ENCODE data around the gene NEURL1B. TPM values are rescaled to one million over a fixed set of nuclear protein-coding genes. Genes with fewer than 3 reads are reported as not detected.

The NEURL1B gene
- total RNA-seq, 2 donors from 2014 or later = 61.6 to 99.9 TPM

DNA sequence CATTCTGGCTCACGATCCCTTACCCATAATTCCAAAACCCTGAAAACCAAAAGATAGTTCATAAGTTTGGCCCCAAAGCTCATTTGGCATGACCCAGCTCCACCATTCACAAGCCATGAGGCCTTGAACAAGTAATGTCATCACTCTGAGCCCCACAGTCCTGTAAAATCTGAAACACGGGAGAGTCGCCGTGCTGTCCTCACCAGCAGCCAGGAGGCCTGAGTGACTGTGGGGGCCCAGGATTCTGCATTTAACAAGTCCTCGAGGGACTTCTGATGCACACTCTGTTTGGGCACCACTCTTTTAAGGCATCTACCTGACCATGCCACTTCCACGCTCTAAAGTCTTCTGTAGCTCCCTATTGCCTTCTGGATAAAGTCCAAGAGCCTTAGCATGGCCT is 89.2 kb downstream of the NEURL1B start:
- no peaks in the 10 kb centered on the region for H3K4me1 ChIP-seq
- H3K4me3 ChIP-seq = no peak overlapping the region
- H3K27ac ChIP-seq = no peak overlapping the region
- intact Hi-C loops (cut with DNase I) = no loop called here
- no peak for DNase-seq
- TF ChIP-seq, protein P1, sequence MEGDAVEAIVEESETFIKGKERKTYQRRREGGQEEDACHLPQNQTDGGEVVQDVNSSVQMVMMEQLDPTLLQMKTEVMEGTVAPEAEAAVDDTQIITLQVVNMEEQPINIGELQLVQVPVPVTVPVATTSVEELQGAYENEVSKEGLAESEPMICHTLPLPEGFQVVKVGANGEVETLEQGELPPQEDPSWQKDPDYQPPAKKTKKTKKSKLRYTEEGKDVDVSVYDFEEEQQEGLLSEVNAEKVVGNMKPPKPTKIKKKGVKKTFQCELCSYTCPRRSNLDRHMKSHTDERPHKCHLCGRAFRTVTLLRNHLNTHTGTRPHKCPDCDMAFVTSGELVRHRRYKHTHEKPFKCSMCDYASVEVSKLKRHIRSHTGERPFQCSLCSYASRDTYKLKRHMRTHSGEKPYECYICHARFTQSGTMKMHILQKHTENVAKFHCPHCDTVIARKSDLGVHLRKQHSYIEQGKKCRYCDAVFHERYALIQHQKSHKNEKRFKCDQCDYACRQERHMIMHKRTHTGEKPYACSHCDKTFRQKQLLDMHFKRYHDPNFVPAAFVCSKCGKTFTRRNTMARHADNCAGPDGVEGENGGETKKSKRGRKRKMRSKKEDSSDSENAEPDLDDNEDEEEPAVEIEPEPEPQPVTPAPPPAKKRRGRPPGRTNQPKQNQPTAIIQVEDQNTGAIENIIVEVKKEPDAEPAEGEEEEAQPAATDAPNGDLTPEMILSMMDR (IDR thresholded peaks at IDR 0.05) = no peak
- no peaks in the 10 kb centered on the region for H3K9me3 ChIP-seq
- no peak overlapping the region for H3K9ac ChIP-seq (ENCODE audit: low read depth in 2 of 2, low read length in 2 of 2)
- H3K27me3 ChIP-seq = no peaks in the 10 kb centered on the region
- H3K36me3 ChIP-seq = no peaks in the 10 kb centered on the region

DNA sequence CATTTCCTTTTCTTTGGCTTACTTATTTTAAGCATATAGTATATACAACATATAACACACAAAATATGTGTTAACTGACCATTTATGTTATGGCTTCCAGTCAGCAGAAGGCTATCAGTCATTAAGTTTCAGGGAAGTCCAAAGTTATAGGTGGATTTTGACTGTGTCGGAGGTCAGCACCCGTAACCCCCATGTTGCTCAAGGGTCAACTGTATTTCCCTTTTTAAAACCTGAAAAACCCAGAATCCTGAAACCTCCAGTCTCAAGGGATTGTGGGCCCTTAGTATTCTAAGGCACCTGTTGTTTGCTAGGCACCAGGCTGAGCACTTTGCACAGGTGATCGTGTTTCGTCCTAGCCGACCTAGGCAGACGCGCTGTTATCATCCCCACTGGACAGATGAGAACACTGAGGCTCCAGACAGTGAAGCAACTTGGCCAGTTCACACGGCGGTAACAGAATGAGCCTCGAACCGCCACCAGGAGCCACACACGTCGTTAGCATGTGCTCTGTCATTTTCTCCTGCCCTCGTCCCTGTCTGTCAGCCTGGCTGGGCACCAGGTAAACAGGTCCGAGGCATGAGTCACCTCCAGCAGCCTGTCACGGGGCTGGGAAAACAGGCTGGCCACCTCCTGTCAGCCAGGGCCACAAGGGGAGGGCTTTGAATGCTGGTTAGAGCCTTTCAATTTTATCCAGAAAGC is 90.1 kb downstream of the NEURL1B start:
- TF ChIP-seq, protein P1 (IDR thresholded peaks at IDR 0.05) = no peak
- Histone ChIP-seq H3K36me3 (no peaks in the 10 kb centered on the region), H3K9me3 (no peaks in the 10 kb centered on the region), H3K27me3 (no peaks in the 10 kb centered on the region), H3K4me1 (no peaks in the 10 kb centered on the region), H3K4me3 (no peak overlapping the region), H3K9ac (ENCODE audit: low read depth in 2 of 2, low read length in 2 of 2) (no peak overlapping the region), H3K27ac (no peak overlapping the region)
- DNase-seq = no peak
- intact Hi-C loops (cut with DNase I) = no loop called here

- no peak for DNase-seq
- Histone ChIP-seq H3K27ac (no peak overlapping the region), H3K4me3 (no peak overlapping the region), H3K4me1 (no peaks in the 10 kb centered on the region), H3K27me3 (no peaks in the 10 kb centered on the region), H3K9ac (ENCODE audit: low read depth in 2 of 2, low read length in 2 of 2) (no peak overlapping the region), H3K9me3 (no peaks in the 10 kb centered on the region), H3K36me3 (no peaks in the 10 kb centered on the region)
- TF ChIP-seq, protein P1 (IDR thresholded peaks at IDR 0.05) = no peak
- intact Hi-C loops (cut with DNase I) = no loop called here
Measured at GRCh38 chr5:172731680-172732074, 90.6 kb downstream of the NEURL1B start.

- TF ChIP-seq, protein P1 (IDR thresholded peaks at IDR 0.05) = no peak
- intact Hi-C loops (cut with DNase I) = no loop called here
- no peaks in the 10 kb centered on the region for H3K27me3 ChIP-seq
Measured at GRCh38 chr5:172732201-172732865, 91.3 kb downstream of the NEURL1B start.

DNA sequence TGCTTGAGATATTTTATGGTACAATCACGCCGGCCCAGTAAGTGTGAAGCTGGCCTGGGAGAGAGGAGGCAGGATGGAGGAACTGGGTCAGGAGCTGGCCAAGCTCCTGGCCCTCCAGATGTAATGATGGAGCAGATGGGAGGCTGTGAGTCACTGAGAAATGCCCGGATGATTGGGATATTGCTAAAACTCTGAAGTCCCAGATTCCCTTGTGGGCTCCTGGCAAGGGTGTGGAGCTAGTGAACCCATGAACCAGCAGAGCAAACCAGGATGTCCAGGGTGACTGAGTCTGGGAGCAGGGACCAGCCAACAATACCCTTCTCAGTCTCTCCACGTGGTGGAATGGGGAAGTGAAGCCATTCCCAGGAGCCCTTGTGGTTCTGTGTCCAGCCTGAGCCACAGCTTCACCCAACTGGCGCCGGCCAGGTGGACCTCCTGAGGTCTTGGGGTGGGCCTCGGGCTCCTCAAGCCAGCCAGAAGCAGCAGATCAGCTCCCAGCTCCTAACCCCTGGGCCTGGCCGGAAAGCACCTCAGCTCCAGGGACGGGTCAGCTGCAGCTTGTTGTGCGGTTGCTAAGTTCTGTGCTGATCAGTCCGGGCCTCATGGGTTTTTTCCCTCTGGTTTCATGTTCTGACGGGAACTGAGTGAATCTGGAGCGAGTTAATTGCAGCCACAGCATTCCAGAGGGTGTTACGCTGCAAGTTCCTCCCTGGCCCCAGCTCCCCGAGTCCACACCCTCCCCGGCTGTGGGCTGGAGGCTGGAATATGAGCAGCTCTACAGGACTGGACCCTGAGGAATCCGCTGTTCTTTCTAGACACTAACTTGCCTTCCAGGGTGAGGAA is 92.3 kb downstream of the NEURL1B start:
- no peaks in the 10 kb centered on the region for H3K36me3 ChIP-seq
- TF ChIP-seq, protein P1 (IDR thresholded peaks at IDR 0.05) = no peak
- intact Hi-C loops (cut with DNase I) = no loop called here
- H3K4me1 ChIP-seq = no peaks in the 10 kb centered on the region
- no peaks in the 10 kb centered on the region for H3K27me3 ChIP-seq
- no peak overlapping the region for H3K4me3 ChIP-seq
- no peaks in the 10 kb centered on the region for H3K9me3 ChIP-seq
- H3K27ac ChIP-seq = peak overlapping the region; percentile 87
- H3K9ac ChIP-seq (ENCODE audit: low read depth in 2 of 2, low read length in 2 of 2) = peak overlapping the region; percentile 42 to 63
- peak; percentile 72 for DNase-seq

More at GRCh38 chr5:172732201-172732865, 91.3 kb downstream of the NEURL1B start:
- Histone ChIP-seq H3K4me3 (no peak overlapping the region), H3K9me3 (no peaks in the 10 kb centered on the region), H3K4me1 (no peaks in the 10 kb centered on the region), H3K27ac (peak overlapping the region; percentile 87), H3K9ac (ENCODE audit: low read depth in 2 of 2, low read length in 2 of 2) (peak overlapping the region in 1 of 2 donors; percentile 26), H3K36me3 (no peaks in the 10 kb centered on the region)
- DNase-seq = no peak

Measured in colonic mucosa (tissue), 4 donors.